IMR-90 (cell line): Measurements from ENCODE around the gene JMJD1C. TPM values are rescaled to one million over a fixed set of nuclear protein-coding genes. Genes with fewer than 3 reads are reported as not detected.

Experiments
- ATAC-seq: fragments of 200-7000 bp; cut with Tn5 transposase; 2 replicates; pipeline ENCODE4 v1.9.1; 2020; ENCODE audit warnings: low read depth, mild to moderate bottlenecking, moderate library complexity
- BruUV-seq: library from RNA; stranded (reverse); fragments of 400-500 nt; replicated peaks from 2 replicates; lab custom pipeline; 2021; lab: Mats Ljungman, UMichigan
- CTCF ChIA-PET: fragments of 300-600 bp; formaldehyde crosslinking; extraction: SDS; loops from one replicate; lab custom pipeline; 2021; ENCODE audit warnings: antibody characterized with exemption; lab: Yijun Ruan, JAX
- POLR2A ChIA-PET: fragments of 300-600 bp; sonication (Branson Sonifier 250); formaldehyde crosslinking; loops from one replicate; lab custom pipeline; 2022; ENCODE audit warnings: antibody characterized with exemption; ENCODE audit not compliant: unreplicated experiment; lab: Charles Lee
- DNase-seq: peaks from one replicate; pipeline ENCODE4 v3.0.0; 2013
- H2AFZ ChIP-seq: replicated peaks from 2 replicates; pipeline ENCODE3; 2013; ENCODE audit warnings: low read length, mild to moderate bottlenecking; ENCODE audit not compliant: poor library complexity
- H2AK5ac ChIP-seq: 2 replicates; pipeline ENCODE4 v1.6.1; 2013; ENCODE audit warnings: low read depth, low read length, inconsistent platforms
- H2AK9ac ChIP-seq: replicated peaks from 2 replicates; pipeline ENCODE3; 2013; ENCODE audit warnings: mild to moderate bottlenecking, low read depth, low read length, moderate library complexity; ENCODE audit not compliant: poor library complexity
- H2BK120ac ChIP-seq: 2 replicates; pipeline ENCODE4 v1.6.1; 2013; ENCODE audit warnings: low read depth, low read length, inconsistent platforms
- H2BK15ac ChIP-seq: 3 replicates; pipeline ENCODE4 v1.6.1; 2013; ENCODE audit warnings: low read depth, low read length, inconsistent platforms
- H2BK20ac ChIP-seq: 2 replicates; pipeline ENCODE4 v1.6.1; 2013; ENCODE audit warnings: low read depth, mild to moderate bottlenecking, inconsistent platforms, low read length, moderate library complexity
- H2BK5ac ChIP-seq: 2 replicates; pipeline ENCODE4 v1.6.1; 2013; ENCODE audit warnings: mild to moderate bottlenecking, low read depth, low read length, inconsistent platforms; ENCODE audit not compliant: poor library complexity, severe bottlenecking
- H3K14ac ChIP-seq: replicated peaks from 2 replicates; pipeline ENCODE4 v1.6.1; 2013; ENCODE audit warnings: low read depth, low read length, inconsistent platforms
- H3K18ac ChIP-seq: 2 replicates; pipeline ENCODE4 v1.6.1; 2013; ENCODE audit warnings: low read depth, low read length, control low read depth
- H3K23ac ChIP-seq: 2 replicates; pipeline ENCODE4 v1.6.1; 2013; ENCODE audit warnings: low read depth, low read length, inconsistent platforms
- H3K27ac ChIP-seq: 2 replicates; pipeline ENCODE4 v1.5.1; 2013; ENCODE audit warnings: mild to moderate bottlenecking, control low read depth, low read length; ENCODE audit not compliant: insufficient read depth
- H3K27me3 ChIP-seq: 2 replicates; pipeline ENCODE4 v1.6.1; 2013; ENCODE audit warnings: low read length; ENCODE audit not compliant: control insufficient read depth, insufficient read depth
- H3K36me3 ChIP-seq: 2 replicates; pipeline ENCODE4 v1.6.1; 2013; ENCODE audit warnings: low read length, mixed read lengths; ENCODE audit not compliant: control insufficient read depth, insufficient read depth
- H3K4ac ChIP-seq: 2 replicates; pipeline ENCODE4 v1.6.1; 2013; ENCODE audit warnings: low read depth, low read length, inconsistent platforms
- H3K4me1 ChIP-seq: 2 replicates; pipeline ENCODE4 v1.6.1; 2013; ENCODE audit warnings: low read length, mixed read lengths; ENCODE audit not compliant: control insufficient read depth, insufficient read depth
- H3K4me2 ChIP-seq: 2 replicates; pipeline ENCODE4 v1.6.1; 2013; ENCODE audit warnings: low read depth, mild to moderate bottlenecking, control low read depth, low read length, moderate library complexity
- H3K4me3 ChIP-seq: 2 replicates; pipeline ENCODE4 v1.5.1; 2013; ENCODE audit warnings: low read depth, mild to moderate bottlenecking, control low read depth, low read length, moderate library complexity; ENCODE audit not compliant: insufficient read depth
- H3K56ac ChIP-seq: 2 replicates; pipeline ENCODE4 v1.6.1; 2013; ENCODE audit warnings: low read length, inconsistent platforms; ENCODE audit not compliant: insufficient read depth; ENCODE audit errors: extremely low read depth
- H3K79me1 ChIP-seq, 2 experiments: 2 replicates each; pipeline ENCODE4 v1.6.1; 2013; ENCODE audit warnings: low read length in 2 of 2, inconsistent platforms in 1 of 2, low read depth in 1 of 2
- H3K9ac ChIP-seq: 2 replicates; pipeline ENCODE4 v1.6.1; 2013; ENCODE audit warnings: low read depth, low read length, control low read depth
- H3K9me1 ChIP-seq: 2 replicates; pipeline ENCODE4 v1.6.1; 2013; ENCODE audit warnings: low read length, inconsistent platforms; ENCODE audit not compliant: insufficient read depth
- H3K9me3 ChIP-seq: 2 replicates; pipeline ENCODE4 v1.6.1; 2013; ENCODE audit warnings: low read length; ENCODE audit not compliant: control insufficient read depth, insufficient read depth
- H4K20me1 ChIP-seq: 2 replicates; pipeline ENCODE4 v1.6.1; 2013; ENCODE audit warnings: low read length, inconsistent platforms; ENCODE audit not compliant: insufficient read depth
- H4K5ac ChIP-seq: 2 replicates; pipeline ENCODE4 v1.6.1; 2013; ENCODE audit warnings: mild to moderate bottlenecking, low read depth, low read length, control low read depth
- H4K8ac ChIP-seq, 2 experiments: 2 replicates each; pipeline ENCODE4 v1.6.1; 2013; ENCODE audit warnings: low read depth in 2 of 2, low read length in 2 of 2, control low read depth in 1 of 2, inconsistent platforms in 1 of 2
- H4K91ac ChIP-seq: 2 replicates; pipeline ENCODE4 v1.6.1; 2013; ENCODE audit warnings: low read depth, low read length, inconsistent platforms; ENCODE audit not compliant: insufficient read depth
- BHLHE40 ChIP-seq: fragments of 150-350 bp; IDR thresholded peaks from 2 replicates; pipeline ENCODE4 v1.6.1; 2016; ENCODE audit warnings: mild to moderate bottlenecking, low read depth, low read length
- CEBPB ChIP-seq: IDR thresholded peaks from 2 replicates; pipeline ENCODE4 v1.6.1; 2012; ENCODE audit warnings: low read depth, low read length, improper control_type of control experiment
- CHD1 ChIP-seq: IDR thresholded peaks from 2 replicates; pipeline ENCODE4 v1.6.1; 2012; ENCODE audit warnings: low read depth, low read length, improper control_type of control experiment
- CTCF ChIP-seq: conservative IDR thresholded peaks from 2 replicates; pipeline ENCODE4 v1.5.1; 2012; ENCODE audit warnings: mild to moderate bottlenecking, low read depth, low read length, improper control_type of control experiment
- ELK1 ChIP-seq: fragments of 150-350 bp; IDR thresholded peaks from 2 replicates; pipeline ENCODE4 v1.6.1; 2016; ENCODE audit warnings: low read depth, mild to moderate bottlenecking, low read length, moderate library complexity, borderline replicate concordance
- FOS ChIP-seq: fragments of 150-350 bp; IDR thresholded peaks from 2 replicates; pipeline ENCODE4 v1.6.1; 2016; ENCODE audit warnings: low read depth, low read length
- MAFK ChIP-seq: IDR thresholded peaks from 2 replicates; pipeline ENCODE4 v1.6.1; 2012; ENCODE audit warnings: low read depth, low read length, improper control_type of control experiment
- MAZ ChIP-seq: IDR thresholded peaks from 2 replicates; pipeline ENCODE4 v1.6.1; 2012; ENCODE audit warnings: low read depth, mild to moderate bottlenecking, low read length, improper control_type of control experiment, moderate library complexity, borderline replicate concordance
- MXI1 ChIP-seq: IDR thresholded peaks from 2 replicates; pipeline ENCODE4 v1.6.1; 2012; ENCODE audit warnings: low read depth, mild to moderate bottlenecking, low read length, moderate library complexity, borderline replicate concordance
- POLR2A ChIP-seq: IDR thresholded peaks from 2 replicates; pipeline ENCODE4 v1.6.1; 2012; ENCODE audit warnings: mild to moderate bottlenecking, low read depth, low read length
- RAD21 ChIP-seq: IDR thresholded peaks from 2 replicates; pipeline ENCODE4 v1.6.1; 2012; ENCODE audit warnings: low read length, improper control_type of control experiment
- RFX5 ChIP-seq: IDR thresholded peaks from 2 replicates; pipeline ENCODE4 v1.8.0; 2012; ENCODE audit warnings: low read depth, mild to moderate bottlenecking, low read length, moderate library complexity
- SMC3 ChIP-seq: fragments of 150-350 bp; IDR thresholded peaks from 2 replicates; pipeline ENCODE4 v1.6.1; 2016; ENCODE audit warnings: low read depth, mild to moderate bottlenecking, antibody characterized with exemption, low read length, moderate library complexity
- WGBS, 2 experiments: methylation state at CpG; one replicate each; pipeline versions ENCODE4 v1.1.5 to v1.1.7; 2013; ENCODE audit warnings: missing lambda C conversion rate in 2 of 2; ENCODE audit not compliant: insufficient read length in 1 of 2; ENCODE audit errors: extremely low coverage in 2 of 2; 5-methylcytosine and 5-hydroxymethylcytosine counted together
- dilution Hi-C: fragments of 300-500 bp; cut with HindIII; formaldehyde crosslinking; loops from one replicate; pipeline ENCODE4 v1.14.3; 2018; ENCODE audit warnings: low sequenced_read_pairs; ENCODE audit not compliant: unreplicated experiment
- in situ Hi-C: fragments of 300-500 bp; cut with MboI; formaldehyde crosslinking; loops from 3 replicates; pipeline ENCODE4 v1.14.3; 2019; ENCODE audit warnings: low sequenced_read_pairs, inconsistent platforms, mixed read lengths
- intact Hi-C: fragments of 100-400 bp; cut with micrococcal nuclease; formaldehyde crosslinking; loops from 2 replicates; pipeline ENCODE4 v1.10.0; 2022
- polyA plus RNA-seq, 3 experiments: library from polyadenylated mRNA; depleted of rRNA; stranded (reverse); fragments of >200 nt; gene quantifications; 2 replicates each; pipeline ENCODE4 v1.2.3, GENCODE V29; 2012; ENCODE audit warnings: low replicate concordance in 1 of 3
- total RNA-seq: library from RNA; depleted of rRNA; stranded (reverse); fragments of >200 nt; gene quantifications from 2 replicates; pipeline ENCODE4 v1.2.3, GENCODE V29; 2012

The JMJD1C gene
- total and polyA plus RNA-seq, 2 of the 4 experiments (the other 2 are of a cell fraction): 15.6 to 96.8 TPM

GRCh38 chr10:63221950-63222349 lies 243.8 kb downstream of the JMJD1C start:
- Histone ChIP-seq H3K79me1 (peaks cover 33 to 50% of the 10 kb centered on the region in 2 experiments), H2BK15ac (no peak overlapping the region), H3K9me3 (no peaks in the 10 kb centered on the region), H3K4ac (no peak overlapping the region), H2AFZ (no peak overlapping the region), H3K4me3 (no peak overlapping the region), H3K27me3 (no peaks in the 10 kb centered on the region), H4K8ac (no peak overlapping the region), H3K23ac (no peak overlapping the region), H4K5ac (no peak overlapping the region), H3K9ac (no peak overlapping the region), H2AK9ac (no peak overlapping the region), H3K18ac (no peak overlapping the region), H3K27ac (no peak overlapping the region), H2BK5ac (no peak overlapping the region), H3K4me1 (no peaks in the 10 kb centered on the region), H3K9me1 (no peaks in the 10 kb centered on the region), H4K91ac (no peak overlapping the region), H3K36me3 (no peaks in the 10 kb centered on the region), H2BK20ac (no peak overlapping the region), H2BK120ac (no peak overlapping the region), H3K56ac (no peak overlapping the region), H3K4me2 (no peak overlapping the region), H2AK5ac (no peak overlapping the region), H4K20me1 (no peaks in the 10 kb centered on the region; the same call in 1 of the 2 replicates), H3K14ac (no peak overlapping the region)
- ATAC-seq: no peak
- no peak for TF ChIP-seq CEBPB
- TF ChIP-seq SMC3: no peak
- TF ChIP-seq MXI1: no peak
- no peak for TF ChIP-seq ELK1
- TF ChIP-seq POLR2A: no peak
- TF ChIP-seq MAZ: no peak
- TF ChIP-seq CHD1: no peak
- TF ChIP-seq CTCF: no peak
- TF ChIP-seq FOS: no peak
- TF ChIP-seq RAD21: no peak
- TF ChIP-seq RFX5: no peak
- TF ChIP-seq BHLHE40: no peak
- TF ChIP-seq MAFK: no peak
- DNase-seq: no peak
- 100% methylated on average over 1 of the region's 4 CpGs; no CpG with 5 or more reads in 1 of the 2 experiments for WGBS, 2 experiments
- CTCF ChIA-PET: interaction anchor here (1.4 kb wide), 1 partner anchor 13 kb away, joined by 3 read pairs; no protein-coding TSS in a partner anchor
- intact Hi-C loops (no loop called here), in situ Hi-C loops (no loop called here), dilution Hi-C loops (no loop called here)
- no TSS peak for BruUV-seq
- POLR2A ChIA-PET: no interaction called here
